Measurements from ENCODE around the gene PIGA. TPM values are rescaled to one million over a fixed set of nuclear protein-coding genes. Genes with fewer than 3 reads are reported as not detected.

PIGA gene
- polyA plus RNA-seq (2013, experiment 1 of 2): 7.7 TPM
- polyA plus RNA-seq (2013, experiment 2 of 2): 7.2 TPM

DNA sequence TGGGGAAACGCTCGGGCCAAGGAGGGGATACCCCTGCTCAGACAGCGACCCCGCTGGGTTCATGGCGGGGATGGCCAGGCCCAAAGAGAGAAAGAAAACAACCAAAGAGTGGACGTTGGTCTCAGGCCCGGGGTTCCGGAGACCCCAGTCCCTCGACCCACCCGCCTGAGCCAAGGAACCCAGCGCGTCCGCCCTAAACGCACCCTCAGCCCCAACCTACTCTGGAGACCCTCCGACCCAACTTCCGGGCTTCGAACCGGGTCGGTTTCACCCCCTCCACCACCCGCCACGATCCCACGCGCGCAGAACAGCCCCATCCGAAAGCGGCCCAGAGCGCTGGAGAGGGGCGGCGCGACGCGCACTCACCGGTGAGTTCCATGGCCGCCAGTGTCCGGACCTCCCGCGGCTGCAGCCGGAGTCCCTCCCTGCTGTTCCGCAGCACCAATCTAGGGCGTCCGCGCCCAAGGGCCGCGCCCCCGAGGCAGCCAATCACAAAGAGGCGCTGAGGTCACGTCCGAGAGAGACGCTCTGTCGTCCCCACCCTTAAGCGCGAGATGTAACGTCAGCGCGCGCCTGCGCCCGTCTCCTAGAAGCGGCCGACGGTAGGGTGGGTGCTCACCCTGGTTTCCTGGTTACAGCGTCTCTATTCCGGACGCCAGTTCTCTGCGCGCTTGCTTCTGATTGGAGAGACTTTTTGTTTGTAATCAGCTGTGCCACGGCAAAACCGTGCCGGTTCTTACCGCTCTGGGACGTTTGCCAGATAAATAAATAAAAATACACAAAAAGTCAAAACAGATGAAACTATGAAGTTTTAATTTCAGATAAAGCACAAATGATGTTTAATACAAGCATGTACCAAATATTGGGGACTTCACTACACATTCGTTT is at the start of gene PIGA:
Gene PIGA, minus strand, starts transcription at position 389 of the 888 bp plus-strand sequence. CDS start 3,593 bp downstream, outside the sequence.
- peaks cover 4% of the 10 kb centered on the region; the same call in 1 of the 2 replicates for H3K27me3 ChIP-seq (ENCODE audit: insufficient read depth, low read length)
- WGBS: under 1% methylated on average over 67 of the region's 72 CpGs
- no peaks in the 10 kb centered on the region for H3K9me3 ChIP-seq (ENCODE audit: insufficient read depth, low read depth, low read length)
- H3K36me3 ChIP-seq (ENCODE audit: insufficient read depth, low read length): peaks cover 21% of the 10 kb centered on the region
- H3K9ac ChIP-seq (ENCODE audit: low read depth, low read length): peak within 1 kb of the TSS; percentile 82
- H3K4me1 ChIP-seq (ENCODE audit: insufficient read depth, low read length): no peaks in the 10 kb centered on the region
- H3K27ac ChIP-seq (ENCODE audit: low read depth, low read length): peak within 1 kb of the TSS; percentile 60; the same call in 1 of the 2 replicates
- peak within 1 kb of the TSS; percentile 95 for H3K4me3 ChIP-seq (ENCODE audit: low read length)

- WGBS: 63% methylated on average over 2 of the region's 2 CpGs
- Histone ChIP-seq H3K9me3 (ENCODE audit: insufficient read depth, low read depth, low read length) (no peaks in the 10 kb centered on the region), H3K9ac (ENCODE audit: low read depth, low read length) (no peak within 1 kb of the TSS), H3K27me3 (ENCODE audit: insufficient read depth, low read length) (no peaks in the 10 kb centered on the region), H3K4me3 (ENCODE audit: low read length) (no peak within 1 kb of the TSS), H3K36me3 (ENCODE audit: insufficient read depth, low read length) (no peaks in the 10 kb centered on the region), H3K27ac (ENCODE audit: low read depth, low read length) (no peak within 1 kb of the TSS), H3K4me1 (ENCODE audit: insufficient read depth, low read length) (no peaks in the 10 kb centered on the region)
Observed at GRCh38 chrX:15384304-15384703, 49.0 kb upstream of the PIGA start, which contains the start of gene VEGFD. VEGFD (minus strand) TSS chrX:15384413; CDS start chrX:15383946, 467 bp downstream.

DNA sequence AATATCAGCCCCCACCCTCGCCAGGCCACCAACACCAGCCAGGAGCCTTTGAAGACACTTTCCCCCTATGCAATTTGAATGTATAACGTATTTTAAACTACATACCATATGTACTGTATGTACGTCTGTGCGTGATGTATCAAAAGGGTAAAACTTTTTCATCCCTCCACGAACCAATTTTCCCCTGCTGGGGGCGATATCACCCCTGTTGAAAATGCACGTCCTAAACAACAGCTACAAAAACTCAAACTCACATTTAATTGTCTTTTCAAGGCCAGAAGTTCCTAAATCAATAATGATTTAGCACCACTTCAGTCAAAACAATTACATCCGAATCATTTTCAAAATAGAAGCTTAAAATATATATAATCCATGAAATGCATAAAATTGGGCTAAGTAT is 47.5 kb upstream of the PIGA start:
- Histone ChIP-seq H3K4me3 (ENCODE audit: low read length) (no peak overlapping the region), H3K27me3 (ENCODE audit: insufficient read depth, low read length) (no peaks in the 10 kb centered on the region), H3K9ac (ENCODE audit: low read depth, low read length) (no peak overlapping the region), H3K9me3 (ENCODE audit: insufficient read depth, low read depth, low read length) (no peaks in the 10 kb centered on the region), H3K4me1 (ENCODE audit: insufficient read depth, low read length) (no peaks in the 10 kb centered on the region), H3K36me3 (ENCODE audit: insufficient read depth, low read length) (no peaks in the 10 kb centered on the region), H3K27ac (ENCODE audit: low read depth, low read length) (no peak overlapping the region)
- 87% methylated on average over 7 of the region's 8 CpGs for WGBS

- no peaks in the 10 kb centered on the region for H3K27me3 ChIP-seq (ENCODE audit: insufficient read depth, low read length)
- H3K27ac ChIP-seq (ENCODE audit: low read depth, low read length): no peak overlapping the region
- WGBS: no CpG with 5 or more reads among the region's 1 CpG
Observed at GRCh38 chrX:15376956-15377355, 41.6 kb upstream of the PIGA start.

GRCh38 chrX:15373976-15374375 is 38.7 kb upstream of the PIGA start:
- Histone ChIP-seq H3K9ac (ENCODE audit: low read depth, low read length) (no peak overlapping the region), H3K4me3 (ENCODE audit: low read length) (no peak overlapping the region), H3K4me1 (ENCODE audit: insufficient read depth, low read length) (no peaks in the 10 kb centered on the region), H3K27ac (ENCODE audit: low read depth, low read length) (no peak overlapping the region), H3K9me3 (ENCODE audit: insufficient read depth, low read depth, low read length) (no peaks in the 10 kb centered on the region), H3K36me3 (ENCODE audit: insufficient read depth, low read length) (no peaks in the 10 kb centered on the region), H3K27me3 (ENCODE audit: insufficient read depth, low read length) (no peaks in the 10 kb centered on the region)
- 80% methylated on average over 1 of the region's 3 CpGs for WGBS

More at GRCh38 chrX:15376956-15377355, 41.6 kb upstream of the PIGA start:
- no peak overlapping the region for H3K4me3 ChIP-seq (ENCODE audit: low read length)
- H3K36me3 ChIP-seq (ENCODE audit: insufficient read depth, low read length): no peaks in the 10 kb centered on the region
- no peak overlapping the region for H3K9ac ChIP-seq (ENCODE audit: low read depth, low read length)
- no peaks in the 10 kb centered on the region for H3K9me3 ChIP-seq (ENCODE audit: insufficient read depth, low read depth, low read length)
- no peaks in the 10 kb centered on the region for H3K4me1 ChIP-seq (ENCODE audit: insufficient read depth, low read length)

GRCh38 chrX:15366506-15367352 is 31.4 kb upstream of the PIGA start:
- Histone ChIP-seq H3K36me3 (ENCODE audit: insufficient read depth, low read length) (no peaks in the 10 kb centered on the region), H3K4me3 (ENCODE audit: low read length) (no peak overlapping the region), H3K27me3 (ENCODE audit: insufficient read depth, low read length) (no peaks in the 10 kb centered on the region), H3K27ac (ENCODE audit: low read depth, low read length) (no peak overlapping the region), H3K9me3 (ENCODE audit: insufficient read depth, low read depth, low read length) (no peaks in the 10 kb centered on the region), H3K4me1 (ENCODE audit: insufficient read depth, low read length) (no peaks in the 10 kb centered on the region), H3K9ac (ENCODE audit: low read depth, low read length) (no peak overlapping the region)
- 93% methylated on average over 9 of the region's 9 CpGs for WGBS

DNA sequence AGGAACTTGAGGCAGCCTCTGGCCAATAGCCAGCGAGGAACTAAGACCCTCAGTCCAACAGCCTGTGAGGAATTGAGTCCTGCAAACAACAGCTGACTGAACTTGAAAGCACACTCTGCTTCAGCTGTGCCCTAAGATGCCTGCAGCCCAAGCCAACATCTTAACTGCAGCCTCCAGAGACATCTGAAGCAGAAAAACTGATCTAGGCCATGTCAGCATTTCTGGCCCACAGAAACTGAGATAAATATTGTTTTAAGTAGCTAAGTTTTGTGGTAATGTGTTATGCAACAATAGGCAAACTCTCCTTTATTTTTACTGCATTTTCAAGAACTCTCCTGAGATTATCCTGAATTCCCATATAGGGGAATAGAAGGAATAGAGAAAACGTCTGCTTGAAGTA is 24.4 kb upstream of the PIGA start:
- no peak overlapping the region for H3K4me3 ChIP-seq (ENCODE audit: low read length)
- no peak overlapping the region for H3K9ac ChIP-seq (ENCODE audit: low read depth, low read length)
- no peaks in the 10 kb centered on the region for H3K4me1 ChIP-seq (ENCODE audit: insufficient read depth, low read length)
- H3K9me3 ChIP-seq (ENCODE audit: insufficient read depth, low read depth, low read length): no peaks in the 10 kb centered on the region
- H3K36me3 ChIP-seq (ENCODE audit: insufficient read depth, low read length): no peaks in the 10 kb centered on the region
- 97% methylated on average over 1 of the region's 2 CpGs for WGBS
- no peak overlapping the region for H3K27ac ChIP-seq (ENCODE audit: low read depth, low read length)
- no peaks in the 10 kb centered on the region for H3K27me3 ChIP-seq (ENCODE audit: insufficient read depth, low read length)

GRCh38 chrX:15358533-15358932 is 23.2 kb upstream of the PIGA start:
- Histone ChIP-seq H3K36me3 (ENCODE audit: insufficient read depth, low read length) (no peaks in the 10 kb centered on the region), H3K4me1 (ENCODE audit: insufficient read depth, low read length) (no peaks in the 10 kb centered on the region)

GRCh38 chrX:15356444-15356843 is 21.1 kb upstream of the PIGA start:
- no peaks in the 10 kb centered on the region for H3K9me3 ChIP-seq (ENCODE audit: insufficient read depth, low read depth, low read length)
- no peaks in the 10 kb centered on the region for H3K27me3 ChIP-seq (ENCODE audit: insufficient read depth, low read length)
- no peak overlapping the region for H3K4me3 ChIP-seq (ENCODE audit: low read length)
- H3K9ac ChIP-seq (ENCODE audit: low read depth, low read length): no peak overlapping the region
- 78% methylated on average over 1 of the region's 1 CpG for WGBS
- no peaks in the 10 kb centered on the region for H3K36me3 ChIP-seq (ENCODE audit: insufficient read depth, low read length)
- no peaks in the 10 kb centered on the region for H3K4me1 ChIP-seq (ENCODE audit: insufficient read depth, low read length)
- no peak overlapping the region for H3K27ac ChIP-seq (ENCODE audit: low read depth, low read length)

More at GRCh38 chrX:15358533-15358932, 23.2 kb upstream of the PIGA start:
- Histone ChIP-seq H3K9ac (ENCODE audit: low read depth, low read length) (no peak overlapping the region), H3K9me3 (ENCODE audit: insufficient read depth, low read depth, low read length) (no peaks in the 10 kb centered on the region), H3K4me3 (ENCODE audit: low read length) (no peak overlapping the region), H3K27me3 (ENCODE audit: insufficient read depth, low read length) (no peaks in the 10 kb centered on the region), H3K27ac (ENCODE audit: low read depth, low read length) (no peak overlapping the region)
- WGBS: no CpG with 5 or more reads among the region's 2 CpGs

DNA sequence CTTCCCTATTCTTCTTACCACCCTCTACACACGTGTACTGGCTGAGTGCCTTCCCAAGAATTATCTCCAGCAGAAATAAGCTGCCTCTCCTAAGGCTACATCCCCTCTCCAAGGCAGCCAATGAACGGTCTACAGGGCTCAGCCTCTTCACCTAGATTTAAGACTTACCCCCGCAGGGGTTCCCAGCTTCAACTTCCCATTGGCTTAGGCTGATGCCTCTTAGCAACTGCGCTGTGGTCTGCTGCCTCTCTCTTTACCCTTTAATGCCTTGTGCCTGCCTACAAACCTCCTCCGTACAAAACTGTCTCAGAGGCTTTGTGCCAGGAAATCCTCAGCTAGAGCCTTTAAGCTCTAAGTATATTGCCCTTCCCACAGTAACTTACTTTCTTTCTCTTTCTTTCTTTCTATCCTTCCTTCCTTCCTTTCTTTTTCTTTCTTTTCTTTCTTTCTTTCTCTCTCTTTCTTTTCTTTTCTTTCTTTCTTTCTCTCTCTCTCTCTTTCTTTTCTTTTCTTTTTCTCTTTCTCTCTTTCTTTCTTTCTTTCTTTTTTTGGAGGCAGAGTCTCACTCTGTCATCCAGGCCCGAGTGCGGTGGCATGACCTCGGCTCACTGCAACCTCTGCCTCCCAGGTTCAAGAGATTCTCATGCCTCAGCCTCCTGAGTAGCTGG is 15.1 kb upstream of the PIGA start:
- Histone ChIP-seq H3K4me3 (ENCODE audit: low read length) (no peak overlapping the region), H3K9me3 (ENCODE audit: insufficient read depth, low read depth, low read length) (no peaks in the 10 kb centered on the region), H3K27me3 (ENCODE audit: insufficient read depth, low read length) (peaks cover 3% of the 10 kb centered on the region; the same call in 1 of the 2 replicates), H3K36me3 (ENCODE audit: insufficient read depth, low read length) (no peaks in the 10 kb centered on the region), H3K9ac (ENCODE audit: low read depth, low read length) (no peak overlapping the region), H3K4me1 (ENCODE audit: insufficient read depth, low read length) (no peaks in the 10 kb centered on the region), H3K27ac (ENCODE audit: low read depth, low read length) (no peak overlapping the region)
- 72% methylated on average over 8 of the region's 8 CpGs for WGBS

All from HUES64 (cell line).